ENCODE measurements around the gene CDK10.
A peak's percentile ranks its signal among the peaks of the same experiment; 100 is the strongest.

Gene CDK10

DNA sequence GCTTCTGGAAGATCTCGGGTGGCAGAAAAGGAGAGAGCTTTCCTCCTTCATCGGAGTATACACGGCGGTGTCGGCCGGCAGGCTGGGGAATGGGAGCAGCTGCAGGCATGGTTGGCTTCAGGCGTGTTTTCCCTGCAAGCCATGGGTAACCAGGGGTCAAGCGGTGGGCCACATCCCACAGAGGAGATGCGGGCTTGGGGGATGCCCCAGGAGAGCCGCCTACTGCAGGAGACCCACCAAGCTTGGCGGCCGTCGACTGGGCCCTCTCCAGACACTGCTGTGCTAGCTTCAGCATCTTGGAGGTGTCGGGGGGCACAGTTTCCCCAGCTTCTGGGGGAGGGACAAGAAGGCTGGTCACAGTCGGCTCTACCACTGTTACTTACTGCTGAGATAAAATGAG, 30.0 kb downstream of the CDK10 start:
- no peak for DNase-seq (ENCODE audit: low spot score)

DNA sequence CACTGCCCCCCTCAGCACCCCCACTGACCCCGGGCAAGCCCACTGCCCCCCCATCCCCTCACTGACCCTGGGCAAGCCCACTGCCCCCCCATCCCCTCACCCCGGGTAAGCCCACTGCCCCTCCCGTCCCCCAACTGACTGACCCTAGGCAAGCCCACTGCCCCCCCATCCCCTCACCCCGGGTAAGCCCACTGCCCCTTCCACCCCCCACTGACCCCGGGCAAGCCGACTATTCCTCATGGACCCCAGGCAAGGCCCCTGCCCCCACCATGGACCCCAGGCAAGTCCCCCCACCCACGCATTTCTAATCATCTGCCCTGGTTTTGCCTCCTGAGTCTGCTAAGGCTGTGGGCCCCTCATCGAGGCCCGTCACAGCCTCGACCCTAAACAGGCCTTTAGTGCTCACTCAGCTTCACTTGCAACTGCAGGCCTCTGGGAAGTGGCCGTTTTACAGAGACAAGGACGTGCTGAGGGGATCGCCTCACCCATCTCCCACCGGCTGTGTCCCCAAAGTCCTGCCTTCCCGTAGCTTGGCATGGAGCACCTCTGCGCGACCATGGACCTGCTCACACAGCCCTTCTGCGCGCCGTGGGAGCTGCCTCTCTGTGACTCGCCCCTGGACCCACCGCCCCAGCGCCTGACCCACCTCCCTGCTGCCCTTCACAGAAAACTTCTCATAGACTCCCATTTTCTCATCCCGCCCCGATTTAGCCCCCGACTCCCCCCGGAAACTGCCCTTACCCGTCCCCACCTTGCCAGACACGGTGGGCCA, 30.6 kb downstream of the CDK10 start:
- no peak for DNase-seq (ENCODE audit: low spot score)

DNA sequence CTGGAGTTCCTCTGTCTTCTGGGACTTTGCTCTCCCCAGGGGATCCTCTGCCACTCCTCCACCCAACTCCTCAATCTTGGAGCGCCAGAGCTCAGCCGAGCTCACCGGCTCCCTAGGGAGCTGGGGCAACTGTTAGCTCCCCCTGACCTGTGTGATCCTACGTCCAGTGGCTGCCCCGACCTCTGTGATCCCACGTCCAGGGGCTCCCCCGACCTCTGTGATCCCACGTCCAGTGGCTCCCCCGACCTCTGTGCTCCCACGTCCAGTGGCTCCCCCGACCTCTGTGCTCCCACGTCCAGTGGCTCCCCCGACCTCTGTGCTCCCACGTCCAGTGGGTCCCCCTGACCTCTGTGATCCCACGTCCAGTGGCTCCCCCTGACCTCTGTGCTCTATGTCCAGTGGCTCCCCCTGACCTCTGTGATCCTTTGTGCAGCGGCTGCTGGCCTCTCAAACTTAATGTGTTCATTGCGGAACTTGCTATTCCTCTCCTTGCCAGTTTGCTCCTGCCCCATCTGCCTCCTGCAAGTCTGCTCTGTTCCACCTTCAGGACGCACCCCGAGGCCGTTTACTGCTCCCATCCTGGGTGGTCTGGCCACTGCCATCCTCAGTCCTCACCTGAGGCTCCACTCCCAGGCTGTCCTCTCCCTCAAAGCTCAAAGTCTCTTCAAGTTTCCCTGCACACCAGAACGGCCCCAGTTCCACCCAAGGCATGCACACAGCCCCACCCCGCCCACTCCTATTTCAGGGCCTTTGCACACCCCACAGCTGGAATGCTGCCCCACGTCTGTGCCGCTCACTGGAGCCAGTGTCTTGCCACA, 31.4 kb downstream of the CDK10 start:
- no peak for DNase-seq (ENCODE audit: low spot score)

DNA sequence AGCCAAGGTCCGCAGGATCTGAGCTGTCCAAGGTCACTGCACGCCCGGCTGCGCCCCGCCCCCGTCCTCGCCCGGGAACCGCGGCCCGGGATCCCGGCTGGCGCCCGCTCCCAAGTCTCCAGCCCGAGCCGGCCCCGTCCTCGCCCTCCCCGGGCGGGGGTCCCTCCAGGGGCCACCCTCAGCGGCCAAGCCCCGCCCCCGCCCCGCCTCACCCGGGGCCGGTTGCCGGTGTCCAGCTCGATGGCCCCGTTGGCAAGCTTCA, 34.0 kb downstream of the CDK10 start:
- DNase-seq (ENCODE audit: low spot score), result peak; percentile 76

DNA sequence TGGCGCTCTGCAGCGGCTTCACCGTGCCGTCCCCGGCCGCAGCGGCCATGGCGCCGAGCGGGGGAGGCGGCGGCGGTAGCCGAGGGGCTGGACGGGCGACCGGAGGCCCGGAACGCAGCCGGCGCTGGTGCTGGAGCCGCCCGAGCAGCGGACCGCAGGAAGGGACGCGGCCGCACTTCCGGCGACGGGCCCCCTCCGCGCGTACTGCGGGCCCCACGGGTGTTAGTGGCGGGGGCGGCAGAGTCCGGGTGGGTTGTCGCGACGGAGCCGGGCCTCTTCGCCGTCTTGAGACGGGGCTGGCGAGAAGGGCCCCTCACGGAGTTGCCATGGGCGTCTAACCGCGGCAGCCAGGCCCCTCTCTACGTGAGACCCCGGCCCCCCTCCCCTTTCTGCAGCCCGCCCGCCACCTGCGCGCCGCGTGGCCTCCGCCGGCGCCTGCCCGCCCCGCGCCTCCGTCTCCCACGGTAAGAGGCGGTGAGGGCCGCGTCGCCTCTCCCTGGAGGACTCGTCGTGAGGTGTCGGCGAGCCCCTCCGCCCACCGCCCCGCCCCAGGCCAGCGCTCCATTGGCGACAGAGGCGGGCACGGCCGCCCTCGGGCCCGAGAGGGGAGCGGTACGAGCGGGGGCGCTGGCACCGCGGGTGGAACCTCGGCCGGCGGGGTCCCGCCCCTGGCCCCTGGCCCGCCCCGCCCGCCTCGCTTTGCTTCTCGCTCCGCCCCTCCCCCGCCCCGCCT, 34.5 kb downstream of the CDK10 start, which contains the start of the genes VPS9D1 and ZNF276:
TSS of gene VPS9D1 (minus strand) at position 86 of the 733 bp plus-strand sequence. CDS start at position 49, 37 bp downstream.
TSS of gene ZNF276 (plus strand) at position 725 of the 733 bp plus-strand sequence. CDS start 104 bp downstream, outside the sequence.
- DNase-seq (ENCODE audit: low spot score), result peak; percentile 90

DNA sequence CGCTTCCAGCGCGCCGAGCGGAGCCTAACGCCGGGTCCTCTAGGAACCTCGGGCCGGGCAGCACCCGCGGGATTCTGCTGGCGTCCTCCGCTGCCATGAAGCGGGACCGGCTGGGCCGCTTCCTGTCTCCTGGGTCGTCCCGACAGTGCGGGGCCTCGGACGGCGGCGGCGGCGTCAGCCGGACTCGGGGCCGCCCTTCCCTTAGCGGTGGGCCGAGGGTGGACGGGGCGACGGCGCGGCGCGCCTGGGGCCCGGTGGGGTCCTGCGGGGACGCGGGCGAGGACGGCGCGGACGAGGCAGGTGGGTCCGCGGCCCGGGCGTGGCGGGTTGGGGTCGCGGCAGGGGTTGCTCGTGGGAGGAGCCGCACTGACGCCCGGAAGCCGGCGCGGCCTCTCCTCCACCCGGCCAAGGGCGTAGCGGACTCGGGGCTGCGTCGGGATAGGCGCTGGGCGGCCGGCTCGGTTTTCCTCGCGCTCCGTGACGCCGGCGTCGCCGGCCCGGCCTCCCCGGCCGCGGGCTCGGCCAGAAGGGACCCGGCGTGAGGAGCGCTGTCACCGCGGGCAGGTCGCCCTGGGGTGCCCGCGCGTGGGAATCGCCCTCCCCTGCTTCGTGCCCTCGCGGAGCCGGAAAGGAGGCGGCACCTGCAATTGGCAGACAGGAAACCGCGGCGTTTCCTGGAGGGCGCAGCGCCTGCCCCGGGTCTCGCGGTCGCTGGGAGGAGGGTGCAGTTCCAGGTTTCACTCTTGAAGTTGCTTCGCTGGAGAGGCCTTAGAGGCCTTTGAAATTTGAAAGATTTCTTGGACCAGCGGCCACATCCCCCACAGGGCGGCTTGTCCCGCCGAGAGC, 35.3 kb downstream of the CDK10 start:
- DNase-seq (ENCODE audit: low spot score), result peak; percentile 66

DNA sequence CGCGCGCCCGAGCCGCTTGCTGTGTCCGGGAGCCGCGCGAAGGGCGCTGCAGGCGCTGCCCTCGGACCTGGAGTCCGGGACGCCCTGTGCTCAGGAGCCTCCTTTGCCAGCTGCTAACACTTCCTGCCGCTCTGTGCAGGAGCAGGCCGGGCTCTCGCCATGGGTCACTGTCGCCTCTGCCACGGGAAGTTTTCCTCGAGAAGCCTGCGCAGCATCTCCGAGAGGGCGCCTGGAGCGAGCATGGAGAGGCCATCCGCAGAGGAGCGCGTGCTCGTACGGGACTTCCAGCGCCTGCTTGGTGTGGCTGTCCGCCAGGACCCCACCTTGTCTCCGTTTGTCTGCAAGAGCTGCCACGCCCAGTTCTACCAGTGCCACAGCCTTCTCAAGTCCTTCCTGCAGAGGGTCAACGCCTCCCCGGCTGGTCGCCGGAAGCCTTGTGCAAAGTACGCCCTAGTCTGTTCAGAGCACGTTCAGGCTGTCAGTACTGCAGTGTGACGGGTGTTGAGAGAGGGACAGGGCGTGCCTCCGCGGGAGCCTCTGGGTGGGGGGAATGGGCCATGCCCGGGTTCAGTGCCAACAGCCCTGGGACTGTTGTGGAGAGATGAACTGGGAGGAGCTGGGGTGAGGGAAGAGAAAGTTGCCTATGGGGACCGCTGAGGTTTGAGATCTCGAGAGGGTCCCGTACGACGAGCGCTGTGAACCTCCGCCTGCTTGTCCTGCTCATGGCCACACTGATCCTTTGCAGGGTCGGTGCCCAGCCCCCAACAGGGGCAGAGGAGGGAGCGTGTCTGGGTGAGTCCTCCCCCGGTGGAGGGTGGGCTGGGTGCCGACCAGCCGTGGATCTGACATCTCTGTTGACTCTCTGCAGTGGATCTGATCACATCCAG, 36.1 kb downstream of the CDK10 start:
- no peak for DNase-seq (ENCODE audit: low spot score)

DNA sequence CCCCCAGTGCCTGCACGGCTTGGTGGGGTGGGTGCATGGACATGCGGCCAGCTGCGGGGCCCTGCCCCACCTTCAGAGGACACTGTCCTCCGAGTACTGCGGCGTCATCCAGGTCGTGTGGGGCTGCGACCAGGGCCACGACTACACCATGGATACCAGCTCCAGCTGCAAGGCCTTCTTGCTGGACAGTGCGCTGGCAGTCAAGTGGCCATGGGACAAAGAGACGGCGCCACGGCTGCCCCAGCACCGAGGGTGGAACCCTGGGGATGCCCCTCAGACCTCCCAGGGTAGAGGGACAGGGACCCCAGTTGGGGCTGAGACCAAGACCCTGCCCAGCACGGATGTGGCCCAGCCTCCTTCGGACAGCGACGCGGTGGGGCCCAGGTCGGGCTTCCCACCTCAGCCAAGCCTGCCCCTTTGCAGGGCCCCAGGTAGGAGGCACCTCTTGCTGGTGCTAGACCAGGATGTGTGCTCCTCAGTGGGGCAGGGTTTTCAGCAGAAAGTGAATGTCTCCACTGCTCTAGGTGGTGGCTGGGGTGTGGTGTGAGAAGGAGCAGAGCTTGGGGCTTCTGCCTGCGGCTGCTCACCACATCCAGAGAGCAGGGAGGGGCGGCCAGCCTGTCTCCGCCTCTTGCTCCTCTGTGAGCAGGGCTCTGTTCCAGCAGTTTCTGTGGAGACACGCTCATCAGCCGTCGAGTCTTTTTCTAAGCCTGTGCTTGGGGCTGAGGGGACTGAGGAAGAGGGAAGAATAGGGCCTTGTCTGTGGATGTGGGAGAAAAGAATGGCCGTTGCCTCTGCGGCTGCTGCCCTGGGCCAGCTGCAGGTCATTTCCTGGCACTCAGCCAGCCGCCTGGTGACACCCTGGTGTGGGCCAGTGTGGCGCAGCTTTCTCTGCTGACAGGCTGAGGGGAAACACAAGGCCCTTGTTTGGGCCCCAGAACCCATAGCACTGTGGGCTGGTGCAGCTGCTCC, 37.1 kb downstream of the CDK10 start:
- DNase-seq (ENCODE audit: low spot score), result no peak

DNA sequence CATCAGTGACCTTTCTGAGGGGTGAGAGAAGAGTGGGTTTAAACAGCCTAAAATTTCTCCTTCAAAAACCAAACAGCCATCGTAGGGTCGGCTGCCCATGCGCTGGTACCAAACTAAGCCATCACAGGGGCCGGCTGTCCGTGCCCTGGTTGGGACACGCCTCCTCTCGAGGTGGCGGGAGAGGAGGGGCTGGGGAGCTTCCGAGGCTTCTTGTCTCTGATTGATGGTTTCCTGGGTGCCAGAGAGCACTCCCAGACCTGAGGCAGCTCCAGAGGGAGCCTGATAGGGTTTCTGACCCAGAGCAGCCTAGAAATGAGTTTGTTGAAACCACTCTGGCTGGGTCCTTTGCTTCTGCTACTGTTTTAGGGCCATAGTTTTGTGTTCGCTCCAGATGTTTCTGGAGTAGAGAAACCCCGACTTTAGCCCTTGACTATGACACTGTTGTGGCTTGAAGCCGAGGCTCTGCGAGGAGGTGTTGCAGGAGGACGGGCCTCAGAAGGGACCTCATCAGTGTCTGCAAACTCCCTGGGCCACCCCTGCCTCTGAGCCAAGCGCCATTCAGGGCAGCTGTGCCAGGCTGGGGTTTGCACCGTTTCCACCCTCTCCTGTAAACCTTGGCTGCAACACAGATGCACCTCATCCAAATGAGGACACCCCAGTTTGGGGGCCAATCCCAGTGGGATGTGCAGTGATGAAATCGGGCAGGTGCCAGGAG, 41.1 kb downstream of the CDK10 start:
- DNase-seq (ENCODE audit: low spot score), result no peak

DNA sequence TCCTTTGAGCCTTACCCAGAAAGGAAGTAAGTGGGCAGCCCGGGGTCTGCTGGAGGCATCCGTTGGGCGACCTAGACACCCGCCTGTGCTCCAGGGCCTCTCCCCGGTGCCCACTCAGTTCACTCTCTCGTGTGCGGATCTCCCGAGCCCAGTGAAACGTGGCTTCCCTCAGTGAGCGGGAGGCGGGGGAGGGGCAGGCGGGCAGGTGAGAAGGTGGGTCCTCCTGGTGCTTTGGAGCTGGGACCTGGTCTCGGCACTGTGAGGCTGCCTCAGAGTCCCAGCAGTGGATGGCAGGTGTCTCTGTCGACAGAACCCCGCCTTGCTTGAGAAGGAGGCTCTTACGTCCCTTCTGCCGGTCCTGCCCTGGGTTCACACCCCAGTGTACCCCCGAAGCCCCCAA, 42.8 kb downstream of the CDK10 start:
- DNase-seq (ENCODE audit: low spot score), result no peak

DNA sequence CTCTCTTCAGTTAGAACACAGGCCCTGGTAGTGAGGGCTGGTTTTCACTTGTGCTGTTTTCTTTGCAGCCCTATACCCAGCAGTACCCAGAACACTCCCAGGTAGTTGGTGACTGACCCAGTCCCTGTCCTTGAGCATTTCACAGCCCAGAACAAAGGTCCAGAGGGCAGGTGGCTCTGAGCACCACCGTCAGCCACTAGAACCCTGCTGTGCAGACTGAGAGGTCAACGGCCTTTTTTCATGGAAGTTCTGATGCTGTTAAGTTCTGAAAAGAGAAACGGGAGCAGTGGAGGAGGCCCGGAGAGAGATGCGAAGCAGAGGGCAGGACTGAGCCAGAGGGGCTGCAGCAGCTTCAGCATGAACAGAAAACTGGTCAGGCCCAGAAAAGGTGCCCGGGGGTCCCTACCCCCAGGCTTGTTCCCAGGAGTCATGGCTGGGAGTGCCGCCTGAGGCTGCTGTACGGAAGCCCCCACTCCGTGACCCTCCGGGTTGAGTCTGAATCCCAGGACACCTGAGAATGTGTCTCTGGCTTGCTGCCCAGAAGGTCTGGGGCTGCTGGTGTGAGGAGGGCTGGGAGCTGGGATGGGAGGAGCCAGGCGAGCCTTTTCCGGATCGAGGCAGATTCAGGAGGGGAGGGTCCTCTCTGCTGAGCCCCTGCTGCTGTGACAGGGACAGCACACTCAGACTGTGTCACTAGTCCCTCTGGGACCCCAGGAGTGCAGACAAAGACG, 43.5 kb downstream of the CDK10 start:
- DNase-seq (ENCODE audit: low spot score), result no peak

DNA sequence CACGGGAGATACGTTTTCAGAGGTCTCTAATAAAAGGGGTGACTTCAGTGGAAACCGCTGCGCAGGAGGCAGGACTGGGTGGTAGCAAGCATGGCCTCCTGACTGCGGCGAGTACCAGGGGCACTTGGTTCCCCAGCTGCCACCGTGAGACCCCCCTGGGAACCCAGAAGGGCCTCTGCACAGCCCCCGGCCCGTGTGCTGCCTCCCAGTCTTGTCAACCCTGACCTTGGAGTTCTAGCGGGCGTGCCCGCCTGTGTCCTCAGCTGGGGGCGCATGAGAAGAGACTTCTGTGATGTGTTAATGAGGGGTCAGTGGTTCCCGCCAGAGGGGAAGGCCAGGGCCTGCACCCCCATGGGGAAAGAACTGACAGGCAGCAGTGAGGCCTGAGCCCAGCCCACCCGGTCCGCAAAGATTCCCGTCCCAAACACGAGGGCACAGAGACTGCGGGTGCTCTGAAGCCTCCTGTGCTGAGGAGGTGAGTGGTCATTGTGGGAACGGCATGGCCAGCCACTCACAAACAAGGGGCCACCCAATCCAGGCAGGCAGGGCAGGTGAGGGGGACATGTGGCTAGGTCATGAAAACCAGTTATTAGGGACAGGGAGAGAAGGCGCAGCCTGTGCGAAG, 44.2 kb downstream of the CDK10 start:
- DNase-seq (ENCODE audit: low spot score), result no peak

DNA sequence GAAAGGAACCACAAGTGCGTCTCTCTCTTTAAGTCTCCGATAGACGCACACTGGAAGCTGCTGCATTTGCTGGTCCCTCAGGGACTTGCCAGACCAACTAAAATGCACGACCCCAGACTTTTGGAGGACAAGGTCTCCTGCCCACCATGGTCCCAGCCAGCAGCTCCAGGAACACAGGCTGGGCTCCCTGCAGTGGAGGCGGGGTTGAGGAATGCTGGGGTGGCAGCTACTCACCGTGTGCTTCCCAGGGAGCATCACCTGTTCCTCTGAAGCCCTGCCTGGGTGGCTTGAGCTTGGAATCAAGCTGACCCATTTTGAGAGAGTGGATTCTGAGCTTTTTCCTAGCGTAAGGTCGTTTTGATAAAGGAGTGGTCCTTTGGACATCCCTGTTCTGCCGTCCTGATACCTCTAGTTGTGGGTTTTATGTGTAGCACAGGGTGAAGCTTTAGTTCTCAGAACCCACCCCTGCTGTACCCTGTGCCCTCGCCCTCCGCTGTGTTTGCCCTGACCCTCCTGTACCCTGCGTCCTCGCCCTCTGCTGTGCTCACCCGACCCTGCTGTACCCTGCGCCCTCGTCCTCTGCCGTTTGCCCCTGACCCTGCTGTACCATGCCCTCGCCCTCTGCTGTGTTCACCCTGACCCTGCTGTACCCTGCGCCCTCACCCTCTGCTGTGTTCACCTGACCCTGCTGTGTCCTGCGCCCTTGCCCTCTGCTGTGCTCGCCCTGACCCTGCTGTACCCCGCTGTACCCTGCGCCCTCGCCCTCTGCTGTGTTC, 45.8 kb downstream of the CDK10 start:
- no peak for DNase-seq (ENCODE audit: low spot score)

DNA sequence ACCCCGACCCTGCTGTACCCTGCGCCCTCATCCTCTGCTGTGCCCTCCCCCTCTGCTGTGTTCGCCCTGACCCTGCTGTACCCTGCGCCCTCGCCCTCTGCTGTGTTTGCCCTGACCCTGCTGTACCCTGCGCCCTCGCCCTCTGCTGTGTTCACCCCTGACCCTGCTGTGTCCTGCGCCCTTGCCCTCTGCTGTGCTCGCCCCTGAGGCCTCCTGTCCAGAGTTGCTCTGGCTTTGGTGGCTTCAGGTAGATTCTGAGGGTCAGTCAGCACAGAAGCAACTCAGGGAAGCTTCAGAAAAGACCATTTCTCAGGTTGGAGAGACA, 46.4 kb downstream of the CDK10 start:
- no peak for DNase-seq (ENCODE audit: low spot score)

DNA sequence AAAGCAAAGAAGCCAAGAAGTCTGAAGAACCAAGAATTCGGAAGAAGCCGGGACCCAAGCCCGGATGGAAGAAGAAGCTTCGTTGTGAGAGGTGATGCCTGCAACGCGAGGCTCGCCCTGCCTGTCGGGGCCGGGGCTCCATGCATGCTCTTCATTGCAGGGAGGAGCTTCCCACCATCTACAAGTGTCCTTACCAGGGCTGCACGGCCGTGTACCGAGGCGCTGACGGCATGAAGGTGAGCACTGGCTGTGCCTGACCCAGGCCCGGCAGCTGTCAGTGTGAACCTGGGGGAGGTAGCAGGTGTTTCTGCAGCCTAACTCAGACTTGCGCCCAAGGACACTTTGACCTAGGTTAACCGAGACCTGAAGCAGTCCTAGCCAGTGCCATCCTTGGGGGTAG, 46.8 kb downstream of the CDK10 start:
- no peak for DNase-seq (ENCODE audit: low spot score)

DNA sequence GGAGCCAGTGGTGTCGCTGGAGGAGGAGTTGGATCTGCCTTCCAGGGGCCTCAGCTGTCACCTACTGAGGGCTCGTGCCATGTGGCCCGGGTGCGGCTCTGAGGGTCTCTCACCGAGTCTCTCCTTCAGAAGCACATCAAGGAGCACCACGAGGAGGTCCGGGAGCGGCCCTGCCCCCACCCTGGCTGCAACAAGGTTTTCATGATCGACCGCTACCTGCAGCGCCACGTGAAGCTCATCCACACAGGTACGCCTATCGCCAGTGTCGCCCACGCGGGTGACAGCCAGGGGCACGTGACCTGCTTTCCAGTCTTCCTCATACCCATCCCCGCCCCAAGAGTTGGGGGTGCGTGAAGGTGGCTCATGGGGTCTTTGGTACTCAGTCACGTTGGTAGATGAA, 47.3 kb downstream of the CDK10 start:
- no peak for DNase-seq (ENCODE audit: low spot score)

DNA sequence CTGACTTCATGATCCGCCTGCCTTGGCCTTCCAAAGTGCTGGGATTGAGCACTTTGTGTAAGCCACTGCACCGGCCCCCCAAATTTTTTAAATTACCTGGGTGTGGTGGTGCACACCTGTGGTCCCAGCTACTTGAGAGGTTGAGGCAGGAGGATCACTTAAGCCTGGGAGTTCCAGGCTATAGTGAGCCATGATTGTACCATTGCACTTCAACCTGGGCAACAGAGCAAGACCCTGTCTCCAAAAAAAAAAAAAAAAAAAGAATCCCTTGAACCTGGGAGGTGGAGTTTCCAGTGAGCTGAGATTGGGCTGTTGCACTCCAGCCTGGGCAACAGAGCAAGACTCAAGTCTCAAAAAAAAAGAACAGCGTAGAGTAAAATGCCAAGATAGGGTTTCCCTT, 50.1 kb downstream of the CDK10 start:
- DNase-seq (ENCODE audit: low spot score), result no peak

All from HuH-7.5 (cell line).